GF-D8 (cell line): ENCODE results near the gene GPR45.
"Not testable (repeated sequence)": the region's sequence is repeated elsewhere in the genome, so short reads cannot be mapped to it uniquely, and the experiment has no call there.

ENCODE experiments used
- DNase-seq: peaks from one replicate; lab custom pipeline; 2025; lab: John Stamatoyannopoulos, UW

Gene GPR45, protein sequence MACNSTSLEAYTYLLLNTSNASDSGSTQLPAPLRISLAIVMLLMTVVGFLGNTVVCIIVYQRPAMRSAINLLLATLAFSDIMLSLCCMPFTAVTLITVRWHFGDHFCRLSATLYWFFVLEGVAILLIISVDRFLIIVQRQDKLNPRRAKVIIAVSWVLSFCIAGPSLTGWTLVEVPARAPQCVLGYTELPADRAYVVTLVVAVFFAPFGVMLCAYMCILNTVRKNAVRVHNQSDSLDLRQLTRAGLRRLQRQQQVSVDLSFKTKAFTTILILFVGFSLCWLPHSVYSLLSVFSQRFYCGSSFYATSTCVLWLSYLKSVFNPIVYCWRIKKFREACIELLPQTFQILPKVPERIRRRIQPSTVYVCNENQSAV

DNA sequence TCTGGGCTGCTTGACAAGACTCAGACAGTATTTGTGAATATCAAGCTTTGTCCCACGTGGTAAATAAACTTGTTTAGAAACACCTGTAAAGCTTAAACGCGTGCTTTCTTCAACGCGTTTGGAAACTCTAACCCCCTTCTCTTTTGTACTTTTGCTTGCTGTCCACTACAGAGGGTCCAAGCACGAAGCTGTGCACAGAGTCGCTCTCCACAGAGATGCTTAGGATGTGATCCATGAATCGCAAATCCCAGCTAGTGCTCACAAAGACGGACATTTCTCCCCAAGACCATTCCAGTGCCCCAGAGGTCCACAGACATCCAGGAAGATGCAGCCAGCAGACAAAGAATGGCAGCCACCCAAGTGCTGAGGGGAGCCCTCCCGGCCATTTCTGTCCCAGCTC, at the start of gene GPR45:
Gene GPR45 (plus strand): TSS at position 301 of the 400 bp plus-strand sequence. CDS start 116 bp downstream, outside the sequence.
- DNase-seq = no peak

DNA sequence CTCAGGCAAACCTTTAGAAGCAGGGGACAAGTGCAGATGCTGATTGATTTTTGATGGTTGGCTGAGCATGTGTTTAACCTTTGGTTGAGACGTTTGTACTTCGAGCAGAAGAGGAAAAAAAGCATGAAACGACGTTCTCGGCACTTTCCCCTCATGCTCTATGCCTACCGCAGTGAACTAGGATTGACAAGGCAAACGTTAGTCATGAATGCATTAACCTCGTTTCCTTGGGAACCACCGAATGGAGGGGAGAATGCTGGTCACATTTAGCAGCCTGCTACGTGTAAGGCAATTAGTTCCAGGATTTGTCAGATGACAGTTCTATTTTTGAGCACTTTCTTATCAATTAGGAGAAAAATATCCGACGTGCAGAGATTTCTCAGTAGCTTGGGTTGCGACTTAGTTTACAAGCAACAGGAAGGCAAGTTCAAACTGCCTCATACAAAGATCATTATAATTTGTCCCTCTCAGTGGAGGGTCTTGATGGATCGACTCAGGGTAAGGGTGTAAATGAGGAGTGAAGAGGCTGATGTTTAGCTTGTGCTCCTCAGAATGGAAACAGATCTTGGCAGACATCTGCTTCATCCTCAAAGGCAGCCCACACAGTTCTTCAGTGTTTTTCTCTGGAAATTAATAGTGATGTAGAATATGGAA, 47.4 kb upstream of the GPR45 start:
- DNase-seq = no peak

DNA sequence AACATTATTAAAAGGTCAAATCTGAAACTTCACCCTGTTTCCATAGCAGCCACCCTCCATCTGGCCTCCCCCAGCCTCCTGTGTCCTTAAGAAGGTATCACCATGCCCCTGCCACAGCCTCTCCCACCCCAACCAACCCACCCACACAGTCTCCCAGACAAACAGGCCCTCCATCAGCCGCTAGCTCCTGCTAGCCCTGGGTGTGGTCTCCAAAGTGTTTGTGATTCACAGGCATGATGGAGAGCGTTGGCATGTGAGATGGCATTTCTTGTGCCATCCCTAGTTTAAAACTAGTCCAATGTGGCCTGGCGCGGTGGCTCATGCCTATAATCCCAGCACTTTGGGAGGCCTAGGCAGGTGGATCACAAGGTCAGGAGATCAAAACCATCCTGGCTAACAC, 44.9 kb upstream of the GPR45 start:
- no peak for DNase-seq

DNA sequence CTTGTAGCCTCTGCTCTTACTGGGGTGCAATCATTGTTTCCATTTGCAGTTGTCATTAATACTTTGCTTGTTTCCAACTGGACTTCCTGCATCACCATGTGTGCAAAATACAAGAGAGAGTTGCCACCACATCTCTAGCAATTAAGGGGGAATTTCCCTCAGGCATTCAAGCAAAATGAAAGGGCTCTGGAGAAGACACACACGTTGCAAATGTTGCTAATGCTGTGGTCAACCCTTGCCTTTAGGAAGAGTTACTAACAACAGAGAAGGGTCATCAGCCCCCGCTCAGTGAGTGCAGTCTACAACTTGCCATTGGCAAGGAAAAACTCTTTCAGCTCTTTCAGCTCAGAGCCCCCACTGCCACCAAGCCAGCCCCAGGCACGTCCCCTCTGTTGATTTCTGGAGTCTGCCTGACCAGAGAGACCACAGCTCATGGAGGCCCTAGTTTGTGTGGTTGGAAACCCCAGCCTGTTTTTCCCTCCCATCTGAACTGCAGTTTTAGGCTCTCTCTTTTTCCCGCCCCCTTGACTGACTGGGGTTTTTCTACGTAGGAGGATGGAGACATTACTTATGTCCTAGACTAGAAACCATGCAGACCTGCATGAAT, 25.9 kb upstream of the GPR45 start:
- DNase-seq = no peak

DNA sequence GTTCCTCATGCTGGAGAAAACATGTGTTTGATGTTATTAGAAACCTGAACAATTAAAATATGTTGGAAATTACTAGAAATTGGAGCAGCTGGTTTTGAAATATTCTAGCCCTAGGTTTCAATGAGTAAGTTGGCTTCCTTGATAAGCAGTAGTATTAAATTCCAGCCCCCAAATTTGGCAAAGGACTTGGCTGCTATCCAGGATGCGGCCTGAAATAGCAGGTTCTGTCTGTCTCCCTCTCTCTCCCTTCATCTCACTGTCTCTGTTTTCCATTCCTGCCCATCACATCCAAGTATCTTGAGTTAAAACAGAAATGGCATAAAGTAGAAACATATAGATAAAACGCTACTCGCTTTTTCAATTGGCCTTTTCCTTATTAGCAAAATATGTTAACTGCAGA, 20.9 kb upstream of the GPR45 start:
- no peak for DNase-seq

DNA sequence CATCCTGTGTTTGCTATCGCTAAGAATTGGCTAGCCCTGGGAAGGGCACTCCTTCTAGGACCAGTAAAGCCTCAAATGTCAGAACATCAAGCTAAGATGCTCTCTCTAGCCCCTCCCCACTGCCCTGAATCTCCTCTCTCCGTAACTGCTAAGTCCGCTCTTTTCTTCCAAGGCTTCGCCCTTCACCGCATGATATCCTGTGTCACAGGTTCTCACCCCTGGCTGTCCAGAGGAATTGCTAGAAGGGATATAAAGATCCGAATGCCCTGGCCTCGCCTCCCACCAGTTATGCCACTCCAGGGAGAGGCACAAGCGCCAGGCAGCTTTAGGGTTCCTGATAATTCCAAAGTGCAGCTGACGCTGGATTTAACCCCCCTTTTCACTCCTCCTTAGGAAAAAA, 17.1 kb upstream of the GPR45 start:
- DNase-seq = no peak

DNA sequence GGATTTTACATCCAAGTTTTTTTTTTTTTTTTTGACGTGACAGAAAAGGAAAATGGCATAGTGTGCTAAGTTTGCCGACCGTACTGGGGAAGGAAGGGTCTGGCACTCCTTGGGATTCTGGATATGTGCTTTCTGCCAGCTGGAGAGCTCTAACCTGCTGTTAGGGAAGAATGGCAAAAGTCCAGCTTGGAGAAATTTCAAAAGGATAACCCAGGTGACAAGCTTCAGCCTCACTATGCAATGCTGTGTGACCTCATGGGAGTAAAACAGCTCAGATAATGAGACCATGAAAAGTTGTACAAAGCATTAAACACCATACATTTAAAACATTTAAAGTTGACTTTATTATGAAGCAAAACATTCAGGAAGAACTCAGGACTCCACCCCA, 10.3 kb upstream of the GPR45 start:
- no peak for DNase-seq

DNA sequence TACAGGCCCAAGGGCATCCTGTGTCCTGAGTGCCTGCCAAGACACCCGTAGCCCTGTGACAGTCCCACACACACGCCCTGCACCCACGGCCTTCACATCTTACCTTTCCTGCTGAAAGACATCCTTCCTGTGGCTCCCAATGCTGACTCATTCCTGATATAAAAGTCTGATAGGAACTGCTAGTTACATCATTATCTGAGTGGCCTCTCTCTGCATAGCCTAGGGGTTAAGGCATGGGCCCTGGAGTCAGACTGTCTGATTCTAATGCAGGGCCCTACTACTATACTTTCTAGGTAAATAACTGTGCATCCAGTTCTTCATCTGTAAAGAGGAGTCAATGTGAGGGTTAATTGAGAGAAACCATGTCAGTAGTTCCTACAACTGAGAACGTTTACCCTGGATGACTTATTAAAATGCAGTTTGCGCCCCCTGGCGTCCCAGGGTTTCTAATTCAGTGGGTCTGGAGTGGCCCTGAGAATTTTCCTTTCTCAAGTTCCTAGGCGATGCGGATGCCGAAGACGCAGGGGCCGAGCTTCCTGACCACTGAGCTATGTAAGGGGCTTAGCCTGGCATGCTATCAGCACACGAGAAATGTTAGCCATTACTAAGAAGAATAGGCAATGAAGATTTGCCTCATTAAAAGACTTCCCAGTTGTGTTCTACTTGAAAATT, 6.0 kb upstream of the GPR45 start:
- DNase-seq = peak; percentile 24

DNA sequence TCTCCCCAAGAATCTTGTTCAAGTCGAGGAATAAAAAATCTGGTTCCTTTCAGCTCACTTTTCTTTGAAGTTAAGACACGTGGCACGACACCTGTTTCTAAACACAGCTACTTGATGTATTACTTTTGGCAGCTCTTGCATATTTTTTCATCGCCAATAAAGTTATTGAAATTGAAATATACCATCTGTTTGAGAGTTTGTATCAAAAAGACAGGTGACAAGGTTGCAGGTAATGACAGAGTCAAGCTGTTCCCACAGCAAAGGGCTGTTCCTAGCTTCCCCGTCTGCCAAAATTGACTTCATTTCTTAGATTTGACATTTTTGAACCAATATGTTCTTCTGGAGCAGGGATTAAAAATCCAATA, 5.5 kb upstream of the GPR45 start:
- no peak for DNase-seq

DNA sequence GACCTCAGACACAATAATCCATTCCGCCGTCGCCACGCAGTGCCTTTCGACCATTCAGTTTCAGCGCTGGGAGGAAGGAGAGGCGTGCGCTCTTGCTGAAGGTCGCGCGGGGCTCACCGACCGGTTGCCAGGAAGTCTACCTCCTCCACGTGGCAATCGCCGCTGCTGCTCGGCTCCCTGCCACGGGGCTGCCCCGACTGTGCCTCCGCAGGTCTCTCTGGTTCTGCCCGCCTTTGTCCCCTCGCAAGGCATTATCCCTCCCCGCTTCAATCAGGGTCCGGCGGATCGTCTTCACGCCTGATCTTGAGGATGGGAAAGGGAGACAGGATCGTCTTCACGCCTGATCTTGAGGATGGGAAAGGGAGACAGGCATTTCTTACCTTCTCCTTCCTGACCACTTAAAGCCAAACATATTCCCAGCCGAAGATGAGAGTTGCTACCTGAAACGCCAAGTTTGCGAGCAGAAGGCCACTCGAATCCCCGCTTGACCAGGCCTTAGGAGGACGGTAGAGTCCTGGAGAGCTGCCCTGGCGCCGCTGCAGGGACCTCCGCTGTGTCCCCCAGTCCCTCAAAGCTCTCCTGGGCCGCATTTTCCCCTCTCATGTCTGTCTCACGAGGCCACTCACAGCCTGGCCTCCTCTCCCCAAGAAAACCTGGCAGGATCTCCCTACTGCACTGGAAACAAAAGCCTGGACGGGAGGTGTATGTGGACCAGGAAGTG, 4.3 kb upstream of the GPR45 start:
- DNase-seq = no peak

DNA sequence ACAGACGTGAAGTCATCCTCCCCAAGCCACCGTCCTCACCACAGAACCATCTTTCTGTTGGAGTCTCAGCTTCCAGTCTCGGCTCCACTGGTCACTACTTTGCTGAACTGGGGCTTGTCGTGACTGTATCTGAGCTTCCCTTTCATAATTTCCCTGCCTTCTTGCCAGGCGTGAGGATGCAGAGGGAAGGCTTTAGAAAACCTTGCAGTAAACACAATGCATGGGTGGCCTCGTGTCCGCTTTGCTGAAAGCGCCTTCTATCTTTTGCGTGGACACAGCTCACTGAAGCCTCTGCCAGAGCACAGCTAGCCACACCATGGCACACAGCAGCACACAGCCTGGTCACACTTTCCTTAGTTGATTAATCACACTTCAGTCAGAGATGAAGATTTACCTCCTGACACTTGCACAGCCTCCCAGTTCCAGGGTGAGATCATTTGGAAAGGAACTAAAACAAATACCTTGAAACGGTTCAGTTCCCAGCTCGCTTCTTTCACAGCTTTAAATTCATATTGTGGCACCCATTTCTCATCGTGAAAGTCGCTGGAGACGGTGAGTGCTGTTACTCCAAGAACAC, 2.8 kb upstream of the GPR45 start:
- no peak for DNase-seq

DNA sequence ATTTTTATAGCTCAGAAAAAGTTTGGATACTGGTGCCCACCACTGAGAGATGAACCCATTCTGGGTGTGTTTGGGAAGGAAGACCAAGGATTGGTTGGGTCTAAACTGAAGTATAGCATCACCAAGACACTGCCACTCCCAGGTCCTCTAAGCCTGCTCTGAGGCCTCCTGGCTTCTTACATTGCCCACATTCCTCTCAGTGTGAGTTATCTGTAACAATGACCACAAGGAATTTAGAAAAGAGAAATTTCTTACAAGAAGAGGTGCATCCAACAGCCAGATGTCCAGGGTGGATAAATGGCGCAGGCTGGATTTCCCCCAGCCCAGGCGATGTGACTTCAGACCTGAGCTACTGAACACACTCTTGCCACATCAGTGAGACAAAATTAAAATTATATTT, 1.6 kb upstream of the GPR45 start:
- DNase-seq = no peak

DNA sequence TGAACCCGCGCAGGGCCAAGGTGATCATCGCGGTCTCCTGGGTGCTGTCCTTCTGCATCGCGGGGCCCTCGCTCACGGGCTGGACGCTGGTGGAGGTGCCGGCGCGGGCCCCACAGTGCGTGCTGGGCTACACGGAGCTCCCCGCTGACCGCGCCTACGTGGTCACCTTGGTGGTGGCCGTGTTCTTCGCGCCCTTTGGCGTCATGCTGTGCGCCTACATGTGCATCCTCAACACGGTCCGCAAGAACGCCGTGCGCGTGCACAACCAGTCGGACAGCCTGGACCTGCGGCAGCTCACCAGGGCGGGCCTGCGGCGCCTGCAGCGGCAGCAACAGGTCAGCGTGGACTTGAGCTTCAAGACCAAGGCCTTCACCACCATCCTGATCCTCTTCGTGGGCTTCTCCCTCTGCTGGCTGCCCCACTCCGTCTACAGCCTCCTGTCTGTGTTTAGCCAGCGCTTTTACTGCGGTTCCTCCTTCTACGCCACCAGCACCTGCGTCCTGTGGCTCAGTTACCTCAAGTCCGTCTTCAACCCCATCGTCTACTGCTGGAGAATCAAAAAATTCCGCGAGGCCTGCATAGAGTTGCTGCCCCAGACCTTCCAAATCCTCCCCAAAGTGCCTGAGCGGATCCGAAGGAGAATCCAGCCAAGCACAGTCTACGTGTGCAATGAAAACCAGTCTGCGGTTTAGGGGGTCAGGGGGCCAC, 897 bp downstream of the GPR45 start:
- no peak for DNase-seq

DNA sequence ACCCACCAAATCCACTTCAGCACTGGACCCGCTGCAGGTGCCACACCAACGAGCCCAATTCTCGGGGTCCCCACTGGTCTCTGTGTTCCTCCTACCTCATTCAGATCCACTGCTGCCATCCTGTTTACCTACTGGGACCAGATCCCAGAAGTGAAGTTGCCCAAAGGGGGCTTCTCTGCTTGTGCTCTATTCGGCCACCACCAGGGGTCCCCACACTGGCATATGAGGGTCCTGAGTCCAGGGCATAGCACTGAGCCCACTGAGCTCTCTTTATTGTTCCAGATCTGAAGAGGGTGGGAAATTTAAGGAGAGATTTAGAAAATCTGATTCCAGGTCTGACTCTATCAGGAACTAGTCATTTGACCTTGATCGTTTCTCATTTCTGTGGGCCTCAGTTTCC, 2.4 kb downstream of the GPR45 start:
- no peak for DNase-seq

DNA sequence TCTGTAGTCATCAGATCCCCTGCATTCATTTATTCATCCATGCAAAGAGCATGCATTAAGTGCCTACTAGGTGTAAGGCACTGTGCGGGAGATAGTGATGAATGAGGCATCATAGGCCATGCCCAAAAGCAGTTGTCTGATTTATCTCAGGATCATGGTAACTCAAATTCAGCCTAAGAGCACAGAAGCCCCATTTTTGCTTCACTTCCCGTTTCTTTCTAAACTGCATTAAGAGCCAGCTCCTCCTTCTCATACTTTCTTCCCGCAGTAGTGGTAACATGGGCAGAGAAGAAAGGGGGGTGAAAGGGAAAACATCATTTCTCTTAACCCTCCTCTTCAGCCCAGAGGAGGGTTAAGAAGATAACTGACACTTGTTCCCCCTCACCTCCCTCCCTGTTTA, 2.9 kb downstream of the GPR45 start:
- no peak for DNase-seq

DNA sequence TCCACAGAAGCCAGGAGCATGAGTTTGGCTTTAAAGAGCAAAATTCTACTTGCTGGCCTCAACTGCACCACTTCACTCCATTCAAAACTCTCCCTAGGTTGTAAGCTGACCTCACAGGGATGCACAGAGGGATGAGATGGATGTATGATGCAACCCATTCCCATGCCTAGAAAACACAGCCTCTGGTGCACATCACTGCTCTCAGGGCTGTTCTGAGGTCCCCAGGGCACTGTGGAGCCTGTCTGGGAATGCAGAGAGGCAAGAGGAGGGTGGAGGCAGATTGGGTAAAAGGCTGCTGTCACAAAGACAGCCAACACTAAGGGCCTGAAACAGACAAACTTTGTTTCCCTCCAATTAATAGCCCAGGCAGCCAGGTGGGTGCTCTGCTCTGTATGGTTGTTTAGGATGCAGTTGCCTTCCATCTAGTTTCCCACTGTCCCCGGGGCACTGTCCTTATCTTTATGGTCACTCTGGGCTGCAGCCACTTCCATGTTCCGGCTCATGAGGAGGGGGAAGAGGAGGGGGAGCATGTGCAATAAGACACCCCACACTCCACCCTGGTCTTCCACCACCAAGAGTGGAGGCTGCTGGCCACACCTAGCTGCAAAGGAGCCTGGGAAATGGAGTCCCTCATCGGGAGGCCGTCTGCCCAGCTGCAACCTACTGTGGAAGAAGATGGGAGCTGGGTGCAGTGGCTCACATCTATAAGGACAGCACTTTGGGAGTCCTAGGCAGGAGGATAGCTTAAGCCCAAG, 7.0 kb downstream of the GPR45 start:
- no peak for DNase-seq

DNA sequence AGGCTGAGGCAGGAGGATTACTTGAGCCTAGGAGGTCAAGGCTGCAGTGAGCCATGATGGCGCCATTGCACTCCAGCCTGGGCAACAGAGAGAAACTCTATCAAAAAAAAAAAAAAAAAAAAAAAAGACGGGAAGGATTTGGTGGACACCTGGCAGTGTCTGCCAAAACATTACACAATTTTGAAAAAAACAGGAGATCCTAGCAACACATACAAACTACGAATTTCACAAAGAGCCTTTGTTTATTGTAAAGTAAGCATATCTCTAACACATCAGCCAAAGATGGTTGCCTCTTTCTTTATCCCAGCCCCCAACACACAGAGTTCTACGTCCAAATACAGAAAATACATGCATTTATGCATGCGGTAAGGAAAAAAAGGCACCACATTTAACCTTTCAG, 7.6 kb downstream of the GPR45 start:
- DNase-seq = no peak

DNA sequence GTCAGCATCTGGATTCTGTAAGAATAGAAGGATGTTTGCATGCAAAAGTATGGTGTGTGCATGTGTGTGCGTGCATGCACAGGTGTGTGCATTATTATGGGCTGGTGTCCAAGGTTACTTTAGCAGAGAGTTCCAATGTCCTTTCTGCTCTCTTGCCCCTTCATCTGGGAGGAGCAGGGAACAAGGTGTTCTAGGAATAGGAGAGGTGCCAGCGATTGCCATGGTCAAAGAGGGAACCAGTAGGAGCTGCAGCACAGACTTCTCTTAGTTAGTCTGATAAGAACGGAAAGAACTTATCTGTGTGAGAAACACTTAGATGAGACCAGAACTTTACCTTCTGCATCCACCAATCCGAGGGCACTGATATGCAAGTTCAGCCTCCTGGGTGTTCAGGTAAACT, 8.3 kb downstream of the GPR45 start:
- DNase-seq = no peak

DNA sequence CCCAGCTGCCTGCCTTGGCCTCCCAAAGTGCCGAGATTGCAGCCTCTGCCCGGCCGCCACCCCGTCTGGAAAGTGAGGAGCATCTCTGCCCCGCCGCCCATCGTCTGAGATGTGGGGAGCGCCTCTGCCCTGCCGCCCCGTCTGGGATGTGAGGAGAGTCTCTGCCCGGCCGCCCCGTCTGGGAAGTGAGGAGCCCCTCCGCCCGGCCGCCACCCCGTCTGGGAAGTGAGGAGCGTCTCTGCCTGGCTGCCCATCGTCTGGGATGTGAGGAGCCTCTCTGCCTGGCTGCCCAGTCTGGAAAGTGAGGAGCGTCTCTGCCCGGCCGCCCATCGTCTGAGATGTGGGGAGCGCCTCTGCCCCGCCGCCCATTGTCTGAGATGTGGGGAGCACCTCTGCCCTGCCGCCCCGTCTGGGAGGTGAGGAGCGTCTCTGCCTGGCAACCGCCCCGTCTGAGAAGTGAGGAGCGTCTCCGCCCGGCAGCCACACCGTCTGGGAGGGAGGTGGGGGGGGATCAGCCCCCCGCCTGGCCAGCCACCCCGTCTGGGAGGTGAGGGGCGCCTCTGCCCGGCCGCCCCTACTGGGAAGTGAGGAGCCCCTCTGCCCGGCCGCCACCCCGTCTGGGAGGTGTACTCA, 9.6 kb downstream of the GPR45 start:
- DNase-seq = not testable (repeated sequence)

DNA sequence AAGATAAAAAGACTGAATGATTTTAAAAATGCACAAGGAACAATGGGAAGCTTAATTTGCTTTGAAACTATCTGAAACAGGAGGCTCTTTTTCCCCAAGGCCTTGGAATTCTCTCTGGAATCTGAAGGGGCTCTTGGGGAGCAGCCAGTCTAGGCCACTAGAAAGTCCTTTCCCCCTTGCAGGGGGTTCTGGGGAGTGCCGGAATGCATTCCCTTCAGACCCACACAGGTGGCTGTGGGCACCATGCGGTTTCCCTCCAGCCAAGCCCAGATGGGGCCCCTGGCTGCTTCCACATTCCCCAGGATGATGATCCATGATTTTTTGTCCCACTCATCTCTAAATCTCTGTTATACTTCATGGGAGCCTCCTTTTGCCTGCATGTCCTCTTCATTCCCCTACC, 10.7 kb downstream of the GPR45 start:
- DNase-seq = no peak
